ENCODE data around the gene DIS3L2. TPM values are rescaled to one million over a fixed set of nuclear protein-coding genes. Genes with fewer than 3 reads are reported as not detected.
"Not testable (repeated sequence)": the region's sequence is repeated elsewhere in the genome, so short reads cannot be mapped to it uniquely, and the experiment has no call there.

The DIS3L2 gene
- total and polyA plus RNA-seq, 2 experiments from 2014 or later = 35.5 to 50.1 TPM

DNA sequence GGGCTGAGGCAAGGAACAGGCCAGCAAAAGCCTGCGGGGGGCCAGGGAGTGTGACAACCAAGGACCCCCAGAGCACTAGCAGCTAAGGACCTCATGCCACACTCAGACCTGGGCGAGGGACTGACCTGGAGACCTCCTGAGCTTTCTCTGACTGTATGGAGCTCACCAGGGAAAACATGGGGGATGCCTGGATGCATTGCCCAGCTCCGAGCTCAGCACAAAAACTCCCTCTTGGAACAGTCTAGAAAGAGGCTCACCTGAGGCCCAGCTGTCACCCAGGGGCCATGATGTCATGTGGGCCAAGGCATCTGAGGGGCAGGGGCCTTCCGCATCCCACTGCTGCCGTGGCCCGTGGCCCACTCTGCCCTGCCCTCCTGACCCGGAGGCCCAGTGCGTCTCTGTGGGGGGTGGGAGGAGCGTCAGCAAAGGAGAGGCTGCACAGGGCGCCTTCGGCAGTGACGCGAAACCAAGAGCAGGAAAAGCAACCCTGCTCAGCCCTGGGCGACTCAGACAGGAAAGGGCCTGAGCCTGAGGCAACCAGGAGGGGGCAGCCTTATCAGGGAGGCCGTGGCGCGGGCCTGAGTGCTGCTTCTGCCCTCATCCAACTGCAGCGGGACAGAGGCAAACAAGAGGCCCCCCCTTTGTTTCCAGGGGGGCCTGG, 359.8 kb downstream of the DIS3L2 start:
- TF ChIP-seq, protein P1, sequence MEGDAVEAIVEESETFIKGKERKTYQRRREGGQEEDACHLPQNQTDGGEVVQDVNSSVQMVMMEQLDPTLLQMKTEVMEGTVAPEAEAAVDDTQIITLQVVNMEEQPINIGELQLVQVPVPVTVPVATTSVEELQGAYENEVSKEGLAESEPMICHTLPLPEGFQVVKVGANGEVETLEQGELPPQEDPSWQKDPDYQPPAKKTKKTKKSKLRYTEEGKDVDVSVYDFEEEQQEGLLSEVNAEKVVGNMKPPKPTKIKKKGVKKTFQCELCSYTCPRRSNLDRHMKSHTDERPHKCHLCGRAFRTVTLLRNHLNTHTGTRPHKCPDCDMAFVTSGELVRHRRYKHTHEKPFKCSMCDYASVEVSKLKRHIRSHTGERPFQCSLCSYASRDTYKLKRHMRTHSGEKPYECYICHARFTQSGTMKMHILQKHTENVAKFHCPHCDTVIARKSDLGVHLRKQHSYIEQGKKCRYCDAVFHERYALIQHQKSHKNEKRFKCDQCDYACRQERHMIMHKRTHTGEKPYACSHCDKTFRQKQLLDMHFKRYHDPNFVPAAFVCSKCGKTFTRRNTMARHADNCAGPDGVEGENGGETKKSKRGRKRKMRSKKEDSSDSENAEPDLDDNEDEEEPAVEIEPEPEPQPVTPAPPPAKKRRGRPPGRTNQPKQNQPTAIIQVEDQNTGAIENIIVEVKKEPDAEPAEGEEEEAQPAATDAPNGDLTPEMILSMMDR (IDR thresholded peaks at IDR 0.05; ENCODE audit: low read depth, low read length) = no peak
- H3K4me1 ChIP-seq (ENCODE audit: low read depth) = peaks cover 7% of the 10 kb centered on the region
- no peak overlapping the region for H3K27ac ChIP-seq
- no peaks in the 10 kb centered on the region for H3K9me3 ChIP-seq (ENCODE audit: low read depth)
- H3K36me3 ChIP-seq = no peaks in the 10 kb centered on the region
- H3K27me3 ChIP-seq = no peaks in the 10 kb centered on the region
- no peak overlapping the region for H3K4me3 ChIP-seq
- no peak for DNase-seq (ENCODE audit: low read depth in 1 of 2, low spot score in 1 of 2)

DNA sequence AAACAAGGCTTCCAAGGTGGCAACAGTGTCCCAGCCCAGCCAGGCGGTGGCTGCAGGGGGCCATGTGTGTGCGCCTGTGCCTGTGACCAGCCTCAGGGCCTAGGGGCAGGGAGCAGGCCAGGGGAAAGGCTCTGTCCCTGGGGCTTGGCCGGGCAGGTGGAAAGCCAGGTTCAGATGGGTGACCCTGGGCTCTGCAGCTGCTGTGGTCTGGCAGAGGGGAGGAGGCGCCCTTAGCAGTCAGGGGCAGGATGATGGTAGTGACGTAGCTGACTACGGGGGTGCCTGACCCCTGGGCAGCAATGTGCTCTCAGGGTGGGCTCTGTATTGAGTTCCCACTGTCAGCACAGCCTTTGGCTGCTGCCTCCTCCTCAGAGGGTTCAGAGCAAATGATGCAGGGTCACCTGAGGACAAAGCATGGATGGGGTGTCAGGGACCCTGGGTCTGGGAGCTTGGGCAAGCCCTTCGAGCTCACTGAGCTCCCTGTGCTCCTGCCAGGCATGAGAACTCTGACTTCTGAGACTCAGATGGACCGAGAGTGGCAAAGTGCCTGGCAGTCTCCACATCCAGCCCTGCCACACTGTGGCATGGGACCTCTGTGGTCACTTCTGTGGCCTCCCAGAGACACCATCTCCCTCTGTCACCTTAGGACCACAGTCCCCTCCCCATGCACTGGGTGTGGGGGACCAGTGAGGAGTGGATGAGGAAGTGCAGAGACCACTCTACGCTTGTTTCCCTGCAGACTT, 360.5 kb downstream of the DIS3L2 start:
- TF ChIP-seq, protein P1 (IDR thresholded peaks at IDR 0.05; ENCODE audit: low read depth, low read length) = no peak
- Histone ChIP-seq H3K27me3 (no peaks in the 10 kb centered on the region), H3K36me3 (no peaks in the 10 kb centered on the region), H3K9me3 (ENCODE audit: low read depth) (no peaks in the 10 kb centered on the region), H3K4me3 (no peak overlapping the region), H3K27ac (no peak overlapping the region), H3K4me1 (ENCODE audit: low read depth) (peaks cover under 1% of the 10 kb centered on the region)
- DNase-seq (ENCODE audit: low read depth in 1 of 2, low spot score in 1 of 2) = no peak

DNA sequence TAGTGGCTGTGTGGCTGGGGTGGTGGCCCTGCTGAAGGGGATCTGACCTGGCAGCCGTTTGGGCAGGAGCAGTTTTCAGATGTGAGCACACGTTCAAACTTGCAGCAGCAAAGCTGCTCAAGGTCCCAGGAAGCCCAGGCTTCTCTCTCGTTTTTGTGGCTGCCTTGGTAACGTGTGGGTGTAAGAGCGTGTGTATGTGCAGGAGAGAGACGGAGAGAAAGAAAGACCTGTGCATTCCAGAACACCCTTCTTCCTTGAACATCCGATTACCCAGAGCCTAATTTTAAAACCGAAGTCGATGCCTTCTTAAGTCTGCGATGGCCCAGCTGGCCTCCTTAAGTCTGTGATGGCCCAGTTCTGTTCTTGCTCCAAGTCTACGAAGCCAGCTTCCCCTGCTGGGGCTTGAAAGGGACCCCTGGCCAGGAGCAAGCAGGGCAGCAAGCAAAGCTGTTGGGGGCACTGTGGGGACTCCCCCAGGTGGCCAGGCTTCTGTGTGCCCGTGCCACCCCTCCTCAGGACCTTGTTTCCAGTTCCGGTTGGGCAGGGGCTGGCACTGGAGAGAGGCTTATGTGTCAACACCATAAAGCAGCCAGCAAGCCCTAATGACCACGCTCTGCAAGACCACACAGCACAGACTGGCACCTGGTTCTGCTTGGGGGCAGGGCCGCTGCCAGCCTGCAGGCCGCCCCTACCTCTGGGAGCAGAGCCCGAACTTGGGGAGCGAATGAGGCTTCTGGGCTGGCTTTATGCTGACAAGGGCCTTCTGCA, 361.2 kb downstream of the DIS3L2 start:
- TF ChIP-seq, protein P1 (IDR thresholded peaks at IDR 0.05; ENCODE audit: low read depth, low read length) = no peak
- H3K4me1 ChIP-seq (ENCODE audit: low read depth) = no peaks in the 10 kb centered on the region
- no peak overlapping the region for H3K4me3 ChIP-seq
- no peaks in the 10 kb centered on the region for H3K27me3 ChIP-seq
- H3K9me3 ChIP-seq (ENCODE audit: low read depth) = no peaks in the 10 kb centered on the region
- DNase-seq (ENCODE audit: low read depth in 1 of 2, low spot score in 1 of 2) = no peak
- no peaks in the 10 kb centered on the region for H3K36me3 ChIP-seq
- no peak overlapping the region for H3K27ac ChIP-seq

DNA sequence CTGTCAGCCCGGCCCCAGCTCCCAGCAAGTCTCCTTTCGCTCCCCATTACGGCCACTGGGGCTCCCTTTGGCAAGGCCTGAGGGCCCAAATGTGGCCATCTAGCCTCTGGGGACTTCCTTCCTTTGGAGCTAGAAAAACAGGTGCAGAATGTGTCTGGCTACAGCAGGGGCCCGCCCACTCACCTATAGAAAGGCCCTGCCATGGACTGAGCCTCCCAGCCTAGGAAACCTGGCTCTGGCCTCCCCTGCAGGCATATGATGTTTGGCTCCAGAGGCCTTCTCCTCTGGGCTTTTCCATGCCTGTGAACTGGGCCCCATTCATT, 361.8 kb downstream of the DIS3L2 start:
- no peaks in the 10 kb centered on the region for H3K4me1 ChIP-seq (ENCODE audit: low read depth)
- no peaks in the 10 kb centered on the region for H3K27me3 ChIP-seq
- DNase-seq (ENCODE audit: low read depth in 1 of 2, low spot score in 1 of 2) = no peak
- TF ChIP-seq, protein P1 (IDR thresholded peaks at IDR 0.05; ENCODE audit: low read depth, low read length) = no peak
- H3K9me3 ChIP-seq (ENCODE audit: low read depth) = no peaks in the 10 kb centered on the region
- H3K4me3 ChIP-seq = no peak overlapping the region
- no peaks in the 10 kb centered on the region for H3K36me3 ChIP-seq
- H3K27ac ChIP-seq = no peak overlapping the region

DNA sequence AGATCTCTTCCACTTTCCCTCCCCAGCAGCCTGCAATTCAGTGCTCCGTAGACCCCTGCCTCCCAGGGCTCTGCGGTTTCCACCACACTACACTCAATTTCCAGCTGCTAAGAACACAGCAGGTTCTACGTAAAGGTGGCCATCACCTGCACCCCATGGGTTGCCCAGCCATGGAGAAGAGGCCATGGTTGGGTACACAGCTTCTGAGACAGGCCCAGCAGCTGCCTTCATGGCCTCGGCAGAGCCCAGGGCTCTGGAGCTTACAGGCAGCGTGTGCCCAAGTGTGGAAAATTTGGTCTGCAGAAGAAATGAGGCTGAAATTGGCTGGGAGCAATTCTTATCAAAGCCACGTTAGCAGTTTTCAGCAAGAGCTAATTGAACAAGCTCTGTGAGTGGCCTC, 362.5 kb downstream of the DIS3L2 start:
- H3K36me3 ChIP-seq; H3K4me3 ChIP-seq; H3K27ac ChIP-seq; DNase-seq (ENCODE audit: low read depth in 1 of 2, low spot score in 1 of 2); H3K9me3 ChIP-seq (ENCODE audit: low read depth); H3K4me1 ChIP-seq (ENCODE audit: low read depth); H3K27me3 ChIP-seq: not testable (repeated sequence)

DNA sequence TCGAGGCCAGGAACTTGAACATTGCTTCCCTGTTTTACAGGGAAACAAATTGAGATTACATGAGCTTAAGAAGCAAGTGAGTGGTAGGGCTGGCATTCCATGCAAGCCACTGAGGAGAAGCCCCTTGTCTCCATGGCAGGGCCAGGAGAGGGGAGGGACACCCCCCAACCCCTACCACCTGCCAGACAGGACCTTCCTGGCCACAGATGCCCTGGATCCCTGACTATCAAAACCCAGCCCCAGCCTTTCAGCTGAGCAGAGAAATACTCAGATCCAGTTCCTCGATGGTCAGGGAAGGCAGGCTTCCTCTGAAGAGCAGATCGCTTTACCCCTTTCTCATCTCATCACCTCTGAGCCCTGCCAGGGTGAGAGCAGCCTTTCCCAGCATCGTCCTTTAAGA, 363.3 kb downstream of the DIS3L2 start:
- no peaks in the 10 kb centered on the region for H3K9me3 ChIP-seq (ENCODE audit: low read depth)
- no peaks in the 10 kb centered on the region for H3K4me1 ChIP-seq (ENCODE audit: low read depth)
- no peaks in the 10 kb centered on the region for H3K36me3 ChIP-seq
- TF ChIP-seq, protein P1 (IDR thresholded peaks at IDR 0.05; ENCODE audit: low read depth, low read length) = no peak
- H3K27me3 ChIP-seq = no peaks in the 10 kb centered on the region
- no peak overlapping the region for H3K4me3 ChIP-seq
- no peak for DNase-seq (ENCODE audit: low read depth in 1 of 2, low spot score in 1 of 2)
- no peak overlapping the region for H3K27ac ChIP-seq

Measured in cardiac muscle cell (in vitro differentiated cells and primary cell).